ENCODE measurements around the gene SLC25A51.
"Not testable (repeated sequence)": the region's sequence is repeated elsewhere in the genome, so short reads cannot be mapped to it uniquely, and the experiment has no call there.

GRCh38 chr9:37909836-37910235 is 5.9 kb upstream of the SLC25A51 start:
- not testable (repeated sequence) for TF ChIP-seq RARB (CRISPR knock-in tag; IDR thresholded peaks at IDR 0.05); ZNF70 (CRISPR knock-in tag; IDR thresholded peaks at IDR 0.05); OSR1 (CRISPR knock-in tag; IDR thresholded peaks at IDR 0.05); ARNTL (CRISPR knock-in tag; IDR thresholded peaks at IDR 0.05; ENCODE audit: borderline replicate concordance, low read depth); ZNF565 (CRISPR knock-in tag; conservative IDR thresholded peaks at IDR 0.05; ENCODE audit: low read depth); ISL1 (CRISPR knock-in tag; IDR thresholded peaks at IDR 0.05); PATZ1 (CRISPR knock-in tag; IDR thresholded peaks at IDR 0.05; ENCODE audit: borderline replicate concordance); GLIS3 (CRISPR knock-in tag; IDR thresholded peaks at IDR 0.05); BACH2 (CRISPR knock-in tag; IDR thresholded peaks at IDR 0.05; ENCODE audit: borderline replicate concordance); ESRRG (CRISPR knock-in tag; IDR thresholded peaks at IDR 0.05); CSDC2 (CRISPR knock-in tag; IDR thresholded peaks at IDR 0.05); CSRNP3 (CRISPR knock-in tag; IDR thresholded peaks at IDR 0.05); SNAI2 (CRISPR knock-in tag; IDR thresholded peaks at IDR 0.05); TSHZ2 (CRISPR knock-in tag; IDR thresholded peaks at IDR 0.05)

Data from SK-N-SH treated with all-trans-retinoic acid at 6 μM for 48 hours (cell line).